Left colon (tissue), 2 donors: ENCODE results near the gene PFDN5. TPM values are rescaled to one million over a fixed set of nuclear protein-coding genes. Genes with fewer than 3 reads are reported as not detected.
A peak's percentile ranks its signal among the peaks of the same experiment; 100 is the strongest.

Source experiments
- ATAC-seq: fragments of 200-7000 bp; cut with Tn5 transposase; one replicate; pipeline ENCODE4 v1.9.1; 2020; ENCODE audit warnings: mild to moderate bottlenecking, moderate library complexity
- DNase-seq, 2 donors: peaks; one replicate each; pipeline ENCODE4 v3.0.0-alpha.2; 2020
- intact Hi-C, 2 donors: fragments of 100-400 bp; cut with DNase I in 1 of 2; cut with micrococcal nuclease in 1 of 2; formaldehyde crosslinking; loops; one replicate each; pipeline versions ENCODE4 v1.11.2 to v1.14.0; 2022; cut with DNase I, micrococcal nuclease
- long read RNA-seq: library from polyadenylated mRNA; unstranded; transcript quantifications from one replicate; pipeline ENCODE4 v2.0.0, GENCODE V29; 2021
- total RNA-seq, 2 donors: library from RNA; stranded (reverse); fragmentation: NEBNext Ultra II Directional; extraction: Animal tissue kit (Norgen Biotek cat#: 25700); gene quantifications; one replicate each; pipeline ENCODE4 v1.2.1, GENCODE V29; 2021
- donor health status: DM: no; HTN: no; CAD: no.
- donor health status: DM: yes; HTN: yes; CAD: no.

PFDN5 gene
- total RNA-seq = 100 to 1,000 TPM; 268 to 291 TPM
- long read RNA-seq, transcript PFDN5-203 (4 exons, 478 nt) = minor isoform, 7 of 89 reads
- long read RNA-seq, transcript PFDN5-214 (6 exons, 847 nt) = major isoform, 68 of 89 reads
- long read RNA-seq, partial matches to known transcripts = 0 of 89 reads
- long read RNA-seq, other reads (novel, unspliced or antisense) = 13 of 89 reads

DNA sequence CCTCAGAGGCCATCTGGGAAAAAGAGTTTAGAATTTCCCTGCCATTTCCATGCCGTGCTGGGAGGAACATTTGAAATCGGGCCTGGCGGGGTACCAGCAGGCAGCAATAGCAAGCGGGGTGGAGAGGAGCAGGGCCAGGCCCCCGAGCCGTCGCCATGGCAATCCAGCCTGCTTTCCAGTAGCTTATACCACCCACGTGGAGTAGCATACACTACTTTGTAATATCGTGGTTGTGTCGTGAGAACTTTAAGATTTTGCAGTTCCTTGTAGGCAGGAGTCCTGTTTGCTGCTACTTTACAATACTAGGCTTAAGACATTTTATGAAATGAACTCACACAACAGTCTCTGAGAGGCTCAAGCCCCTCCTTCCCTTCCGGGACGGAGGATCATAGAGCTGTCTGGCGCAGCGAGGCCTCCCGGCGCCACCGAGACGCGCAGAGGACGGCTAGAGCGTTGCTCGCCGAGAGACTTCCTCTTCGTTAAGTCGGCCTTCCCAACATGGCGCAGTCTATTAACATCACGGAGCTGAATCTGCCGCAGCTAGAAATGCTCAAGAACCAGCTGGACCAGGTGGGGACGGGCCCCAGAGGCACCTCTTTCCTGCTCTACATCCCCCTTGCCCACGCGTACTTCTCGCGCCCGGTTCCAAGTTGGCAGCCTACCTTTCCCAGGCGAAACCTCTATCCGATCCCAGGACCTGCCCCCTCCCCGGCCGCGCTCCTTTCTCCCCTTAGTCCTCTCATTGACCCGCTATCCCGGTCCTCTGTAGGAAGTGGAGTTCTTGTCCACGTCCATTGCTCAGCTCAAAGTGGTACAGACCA is at the start of gene PFDN5:
TSS of gene PFDN5 (plus strand) at position 473 of the 821 bp plus-strand sequence. CDS start at position 499, 26 bp downstream.
- ATAC-seq (peak; percentile 85), DNase-seq (peak; percentile 89 to 90)
- intact Hi-C loops = no loop called here

DNA sequence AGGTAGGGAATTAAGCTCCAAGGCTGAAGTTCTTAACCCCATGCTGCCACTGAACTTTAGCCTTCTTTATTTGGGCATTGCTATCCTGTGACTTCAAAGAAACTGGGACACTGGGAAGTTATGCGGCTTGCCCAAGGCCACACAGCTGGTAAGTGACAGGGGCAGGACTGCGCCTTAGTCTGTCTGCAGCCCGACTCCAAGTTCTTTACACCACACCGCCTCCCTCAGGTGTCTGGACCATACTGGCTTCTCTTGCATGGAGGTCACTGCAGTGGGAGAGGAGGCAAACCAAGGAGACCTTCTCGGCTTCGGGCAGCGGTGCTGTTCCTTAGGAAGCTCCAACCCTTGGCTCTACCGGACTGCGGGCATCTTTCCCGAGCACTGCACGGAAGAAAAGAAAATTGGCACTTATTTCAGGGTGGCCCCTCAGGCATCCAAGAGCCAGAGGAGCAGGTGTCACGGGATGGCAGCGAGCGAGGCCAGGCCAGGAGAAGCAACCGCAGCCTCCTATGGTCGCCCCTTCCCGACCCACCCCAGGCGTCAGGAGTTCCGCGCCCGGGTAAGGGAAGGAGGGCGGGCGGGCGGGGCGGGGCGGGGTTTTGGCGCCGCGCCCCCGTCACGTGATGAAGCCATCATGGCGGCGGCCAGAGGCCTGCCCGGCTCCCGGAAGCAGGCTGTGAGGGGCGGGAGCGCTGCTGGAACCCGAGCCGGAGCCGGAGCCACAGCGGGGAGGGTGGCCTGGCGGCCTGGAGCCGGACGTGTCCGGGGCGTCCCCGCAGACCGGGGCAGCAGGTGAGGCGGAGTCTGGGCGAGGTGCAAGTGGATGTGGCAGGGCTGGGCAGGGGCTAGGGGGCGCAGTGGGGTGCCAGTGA is 43.6 kb upstream of the PFDN5 start:
- ATAC-seq (peak; percentile 90), DNase-seq (peak; percentile 79 to 82)
- intact Hi-C loops = no loop called here

DNA sequence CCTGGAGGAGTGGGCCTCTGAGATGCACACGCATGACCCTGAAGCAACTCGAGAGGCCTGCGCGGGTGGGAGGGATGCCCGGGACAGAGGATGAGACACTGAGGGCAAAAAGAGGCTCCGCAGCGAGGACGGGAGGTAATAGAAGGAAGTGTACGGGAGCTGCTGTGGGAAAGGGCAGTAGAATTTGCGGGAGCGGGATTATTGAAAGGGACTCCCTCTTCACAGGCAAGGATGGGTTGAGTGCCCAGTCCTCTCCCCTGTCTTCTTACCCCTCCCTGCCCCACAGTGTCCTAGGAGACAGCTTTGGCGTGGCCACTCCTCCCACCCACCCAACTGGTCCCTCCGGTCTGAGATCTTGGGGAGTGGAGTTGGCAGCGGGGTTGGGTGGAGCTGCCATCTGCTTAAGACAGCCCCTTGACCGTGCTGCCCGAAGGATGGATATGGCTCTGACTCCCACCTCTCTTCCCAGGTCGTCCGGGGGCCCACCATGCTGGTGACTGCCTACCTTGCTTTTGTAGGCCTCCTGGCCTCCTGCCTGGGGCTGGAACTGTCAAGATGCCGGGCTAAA is 42.9 kb upstream of the PFDN5 start:
- DNase-seq (peak; percentile 57 to 73), ATAC-seq (peak; percentile 48)
- intact Hi-C loops = no loop called here

DNA sequence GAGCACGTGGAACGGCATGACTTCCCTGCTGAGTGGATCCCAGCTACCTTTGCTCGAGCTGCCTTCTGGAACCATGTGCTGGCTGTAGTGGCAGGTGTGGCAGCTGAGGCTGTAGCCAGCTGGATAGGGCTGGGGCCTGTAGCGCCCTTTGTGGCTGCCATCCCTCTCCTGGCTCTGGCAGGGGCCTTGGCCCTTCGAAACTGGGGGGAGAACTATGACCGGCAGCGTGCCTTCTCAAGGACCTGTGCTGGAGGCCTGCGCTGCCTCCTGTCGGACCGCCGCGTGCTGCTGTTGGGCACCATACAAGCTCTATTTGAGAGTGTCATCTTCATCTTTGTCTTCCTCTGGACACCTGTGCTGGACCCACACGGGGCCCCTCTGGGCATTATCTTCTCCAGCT is 42.0 kb upstream of the PFDN5 start:
- DNase-seq (no peak), ATAC-seq (no peak)
- intact Hi-C loops = no loop called here

DNA sequence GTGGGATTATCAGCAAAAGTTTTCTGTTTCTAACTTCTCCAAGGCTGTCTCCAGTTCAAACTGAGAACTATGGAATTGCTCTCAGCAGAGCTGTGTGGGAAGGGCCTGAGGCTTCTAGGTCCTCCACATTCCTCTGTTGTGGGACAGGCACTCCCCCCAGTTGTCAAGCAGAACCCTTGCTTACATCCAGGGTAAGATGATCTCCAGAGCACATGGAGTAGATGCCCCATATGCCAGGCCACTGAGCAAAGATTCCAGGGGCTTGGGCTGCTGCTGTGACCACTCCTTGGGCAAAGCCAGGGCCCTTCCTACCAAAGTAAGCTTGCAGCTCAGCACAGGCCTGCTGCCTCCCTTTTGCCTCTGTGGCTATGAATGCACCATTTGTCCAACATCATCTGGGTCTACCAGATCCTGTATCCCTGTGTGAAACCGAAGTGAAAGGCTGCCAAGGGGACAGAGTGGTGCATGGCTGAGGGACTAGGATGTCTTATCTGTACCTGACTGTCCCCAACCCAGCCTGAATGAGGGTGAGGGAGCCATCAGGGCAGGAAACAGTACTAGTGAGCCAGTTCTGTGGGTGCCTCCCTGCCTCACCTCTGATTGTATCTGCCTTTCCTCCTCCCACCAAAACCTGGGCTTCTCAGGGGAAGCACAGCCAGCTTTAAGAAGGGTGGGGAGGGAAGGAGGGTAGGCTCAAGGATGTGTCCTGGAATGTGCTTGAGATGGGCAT is 40.4 kb upstream of the PFDN5 start:
- ATAC-seq = no peak
- no peak for DNase-seq
- intact Hi-C loops = no loop called here

DNA sequence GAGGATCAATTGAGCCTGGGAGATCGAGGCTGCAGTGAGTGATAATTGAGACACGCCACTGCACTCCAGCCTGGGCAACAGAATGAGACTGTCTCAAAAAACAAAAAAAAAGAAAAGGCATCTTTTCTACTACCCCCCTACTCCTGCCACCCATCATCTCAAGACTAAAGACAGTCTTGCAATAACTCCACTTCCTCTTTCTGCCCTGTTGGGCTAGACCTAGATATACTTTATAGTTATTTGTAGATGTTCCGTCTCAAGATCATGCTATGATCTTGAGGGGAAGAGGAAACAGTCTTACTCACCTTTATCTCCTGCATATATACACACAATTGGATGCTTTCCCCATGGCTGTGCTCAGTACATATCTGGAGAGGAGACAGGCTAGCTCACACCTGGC is 39.3 kb upstream of the PFDN5 start:
- ATAC-seq (no peak), DNase-seq (no peak)
- intact Hi-C loops = no loop called here

DNA sequence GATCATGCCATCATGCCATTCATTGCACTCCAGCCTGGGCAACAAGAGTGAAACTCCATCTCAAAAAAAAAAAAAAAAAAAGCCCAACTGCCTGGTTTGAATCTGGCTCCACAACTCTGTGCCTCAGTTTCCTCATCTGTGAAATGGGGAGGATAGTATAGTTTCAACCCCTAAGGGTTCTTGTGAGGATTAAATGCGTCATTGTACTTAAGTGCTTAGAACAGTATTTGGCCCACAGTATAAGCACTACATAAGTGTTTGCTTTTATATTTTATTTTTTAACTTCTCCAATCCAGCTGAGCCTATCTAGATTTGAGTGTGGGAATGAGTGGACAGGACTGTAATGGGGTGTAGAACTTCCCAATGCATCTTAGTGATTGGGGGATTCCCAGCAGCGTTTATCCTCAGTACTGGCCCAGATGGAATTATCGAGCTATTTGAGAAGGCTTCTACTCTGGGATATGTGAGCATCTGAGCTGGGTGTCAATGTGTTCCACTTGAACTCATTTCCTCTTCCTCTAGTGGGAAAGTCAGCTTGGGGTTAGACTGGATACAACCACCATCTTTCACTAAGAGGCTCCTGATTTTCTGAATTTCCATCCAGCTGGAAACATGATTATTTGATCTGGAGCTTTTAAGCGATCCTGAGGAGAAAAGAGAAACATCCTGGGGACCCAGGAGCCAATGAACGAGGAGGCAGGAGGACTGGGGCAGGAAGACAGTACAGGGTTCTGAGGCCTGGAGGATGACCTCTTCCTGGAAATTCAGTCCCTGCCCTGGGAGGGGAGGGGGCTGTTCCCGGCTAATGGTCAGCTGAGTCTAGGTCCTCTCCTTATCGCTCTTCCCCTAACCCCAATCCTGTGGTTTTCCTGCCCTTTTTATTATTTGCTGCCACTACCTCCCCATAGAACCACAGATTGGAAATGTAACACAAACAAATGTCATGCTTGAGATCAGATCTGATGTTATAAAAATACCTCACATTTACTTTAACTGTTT is 36.5 kb upstream of the PFDN5 start:
- intact Hi-C loops = no loop called here
- ATAC-seq = no peak
- no peak for DNase-seq

DNA sequence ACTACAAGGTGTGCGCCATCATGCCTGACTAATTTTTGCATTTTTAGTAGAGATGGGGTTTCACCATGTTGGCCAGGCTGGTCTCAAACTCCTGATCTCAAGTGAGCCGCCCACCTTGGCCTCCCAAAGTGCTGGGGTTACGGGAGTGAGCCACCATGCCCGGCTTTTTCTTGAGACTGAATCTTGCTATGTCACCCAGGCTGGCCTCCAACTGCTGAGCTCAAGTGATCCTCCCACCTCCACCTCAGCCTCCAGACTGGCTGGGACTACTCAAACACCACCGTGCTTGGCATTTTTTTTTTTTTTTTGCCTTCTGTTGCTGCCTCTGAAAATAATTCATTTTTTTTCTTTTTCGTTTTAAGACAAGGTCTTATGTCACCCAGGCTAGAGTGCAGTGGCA is 35.5 kb upstream of the PFDN5 start:
- ATAC-seq = no peak
- intact Hi-C loops = no loop called here
- DNase-seq = no peak

DNA sequence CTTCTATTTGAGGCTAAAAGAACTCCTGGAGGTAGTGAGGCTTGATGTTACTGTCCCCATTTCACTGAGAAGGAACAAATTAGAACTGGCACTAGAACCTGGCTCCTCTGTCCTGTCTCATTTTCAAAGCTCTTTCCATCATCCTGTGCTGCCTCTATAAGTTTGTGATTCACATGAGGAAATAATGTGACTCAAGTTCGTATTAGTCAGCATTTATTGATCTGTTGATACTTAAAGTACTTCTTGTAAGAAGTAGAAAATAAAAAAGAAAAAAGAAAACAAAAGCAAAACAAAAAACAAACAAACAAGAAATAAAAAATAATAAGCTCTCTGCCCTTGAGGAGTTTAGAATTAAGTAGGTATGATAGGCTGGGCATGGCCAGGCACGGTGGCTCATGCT is 29.6 kb upstream of the PFDN5 start:
- intact Hi-C loops = no loop called here
- ATAC-seq = no peak
- DNase-seq = no peak

DNA sequence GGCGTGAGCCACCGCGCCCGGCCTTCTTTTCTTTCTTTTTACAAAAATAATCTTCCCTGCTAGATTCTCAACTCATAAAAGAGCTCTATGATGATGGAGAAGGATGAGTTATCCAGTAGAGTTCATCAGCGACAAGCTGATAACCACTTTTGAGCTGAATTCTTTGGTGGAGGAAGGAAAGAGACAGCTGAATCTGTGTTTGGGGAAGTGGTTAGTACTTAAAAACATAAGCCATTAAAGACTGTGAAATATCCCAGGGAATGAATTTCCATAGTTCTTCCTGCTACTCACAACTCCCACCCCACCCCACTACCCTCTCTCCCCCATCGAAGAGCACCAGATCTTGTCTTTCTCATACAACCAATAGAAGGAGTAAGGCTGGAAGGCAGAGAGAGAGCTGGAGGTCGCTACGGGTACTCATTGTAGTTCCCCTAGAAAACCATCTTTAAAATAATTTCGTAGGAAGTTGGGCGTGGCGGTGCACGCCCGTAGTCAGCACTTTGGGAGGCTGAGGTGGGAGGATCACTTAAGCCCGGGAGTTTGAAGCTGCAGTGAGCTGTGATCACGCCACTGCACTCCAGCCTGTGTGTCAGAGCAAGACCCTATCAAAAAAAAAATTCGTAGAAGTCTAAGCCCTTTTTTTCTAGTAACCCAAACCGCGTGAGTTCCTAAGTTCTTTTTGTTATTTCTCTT is 27.9 kb upstream of the PFDN5 start:
- DNase-seq = peak in 1 of 2 donors; percentile 23
- ATAC-seq = peak; percentile 45
- intact Hi-C loops = no loop called here

DNA sequence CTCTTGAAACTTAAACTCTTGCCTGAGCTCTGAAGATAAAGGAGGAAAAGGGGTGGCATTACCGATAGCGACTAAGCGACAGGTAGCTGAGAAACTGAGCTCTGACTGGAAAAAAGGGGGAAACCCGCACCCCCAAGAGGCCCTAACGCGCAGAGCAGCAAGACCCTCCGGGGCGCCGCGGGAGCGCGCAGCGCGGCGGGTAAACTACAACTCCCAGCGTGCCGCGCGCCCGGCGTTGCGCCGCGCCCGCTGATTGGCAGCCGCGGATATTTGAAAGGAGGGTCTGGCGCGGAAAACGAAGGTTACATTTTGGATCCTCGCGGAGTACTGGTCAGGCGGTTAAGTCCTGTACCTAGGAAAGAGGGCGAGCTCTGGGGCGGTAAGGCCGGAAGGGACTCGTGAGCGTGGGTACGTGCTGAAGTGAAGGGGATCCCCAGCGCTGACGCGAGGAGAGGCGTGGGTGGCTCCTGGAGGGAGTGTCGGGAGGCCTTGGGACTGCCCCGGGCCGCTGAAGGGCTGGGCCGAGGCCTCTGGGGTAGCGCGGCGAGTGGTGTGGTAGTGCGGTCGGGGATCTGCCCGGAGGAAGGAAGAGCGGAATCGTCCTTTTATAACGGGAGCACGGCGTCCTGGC is 27.2 kb upstream of the PFDN5 start, which contains the start of gene ESPL1:
TSS of gene ESPL1 (plus strand) at position 301 of the 631 bp plus-strand sequence. CDS start 468 bp downstream, outside the sequence.
- ATAC-seq = peak; percentile 93
- DNase-seq = peak; percentile 55 to 76
- intact Hi-C loops = no loop called here

DNA sequence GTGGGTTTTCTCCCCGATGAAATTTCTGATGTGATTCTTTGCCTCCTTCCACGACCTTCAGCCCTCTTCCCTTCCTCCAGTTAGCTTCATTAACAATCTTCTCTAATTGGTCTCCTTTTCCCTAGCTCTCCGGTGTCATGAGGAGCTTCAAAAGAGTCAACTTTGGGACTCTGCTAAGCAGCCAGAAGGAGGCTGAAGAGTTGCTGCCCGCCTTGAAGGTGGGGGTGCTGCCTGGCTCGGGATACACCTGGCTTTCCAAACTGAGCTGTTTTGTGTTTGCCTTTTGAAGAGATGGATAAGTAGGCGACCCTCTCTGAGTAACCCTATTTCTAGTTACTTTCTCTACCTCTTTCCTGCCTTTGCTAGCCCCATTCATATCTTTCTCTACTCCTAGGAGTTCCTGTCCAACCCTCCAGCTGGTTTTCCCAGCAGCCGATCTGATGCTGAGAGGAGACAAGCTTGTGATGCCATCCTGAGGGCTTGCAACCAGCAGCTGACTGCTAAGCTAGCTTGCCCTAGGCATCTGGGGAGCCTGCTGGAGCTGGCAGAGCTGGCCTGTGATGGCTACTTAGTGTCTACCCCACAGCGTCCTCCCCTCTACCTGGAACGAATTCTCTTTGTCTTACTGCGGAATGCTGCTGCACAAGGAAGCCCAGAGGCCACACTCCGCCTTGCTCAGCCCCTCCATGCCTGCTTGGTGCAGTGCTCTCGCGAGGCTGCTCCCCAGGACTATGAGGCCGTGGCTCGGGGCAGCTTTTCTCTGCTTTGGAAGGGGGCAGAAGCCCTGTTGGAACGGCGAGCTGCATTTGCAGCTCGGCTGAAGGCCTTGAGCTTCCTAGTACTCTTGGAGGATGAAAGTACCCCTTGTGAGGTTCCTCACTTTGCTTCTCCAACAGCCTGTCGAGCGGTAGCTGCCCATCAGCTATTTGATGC is 26.4 kb upstream of the PFDN5 start:
- peak; percentile 2 for ATAC-seq
- intact Hi-C loops = no loop called here
- no peak for DNase-seq

DNA sequence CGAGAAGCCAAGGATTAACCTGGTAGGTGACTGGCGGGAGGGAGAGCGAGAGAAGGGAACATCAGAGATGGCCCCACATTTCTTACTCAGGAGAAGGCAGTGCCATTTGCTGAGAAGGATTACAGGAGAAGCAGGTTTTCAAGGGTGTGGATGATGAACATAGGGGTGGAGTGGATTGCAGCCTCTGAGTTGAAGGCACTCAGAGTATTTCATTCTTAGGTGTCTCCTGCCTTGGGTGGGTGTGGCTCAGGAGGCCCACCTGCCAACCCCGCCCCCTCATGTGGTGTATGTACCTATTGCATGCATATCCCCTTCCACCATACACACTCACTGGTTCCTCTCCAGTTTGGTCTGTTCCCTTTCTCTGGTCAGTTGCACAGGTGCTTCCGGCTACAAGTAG is 20.9 kb upstream of the PFDN5 start:
- DNase-seq = no peak
- intact Hi-C loops = loop anchor here in 1 of 2 donors (10.0 kb wide), 1 partner anchor 60 kb away; no protein-coding TSS in a partner anchor
- ATAC-seq = no peak

DNA sequence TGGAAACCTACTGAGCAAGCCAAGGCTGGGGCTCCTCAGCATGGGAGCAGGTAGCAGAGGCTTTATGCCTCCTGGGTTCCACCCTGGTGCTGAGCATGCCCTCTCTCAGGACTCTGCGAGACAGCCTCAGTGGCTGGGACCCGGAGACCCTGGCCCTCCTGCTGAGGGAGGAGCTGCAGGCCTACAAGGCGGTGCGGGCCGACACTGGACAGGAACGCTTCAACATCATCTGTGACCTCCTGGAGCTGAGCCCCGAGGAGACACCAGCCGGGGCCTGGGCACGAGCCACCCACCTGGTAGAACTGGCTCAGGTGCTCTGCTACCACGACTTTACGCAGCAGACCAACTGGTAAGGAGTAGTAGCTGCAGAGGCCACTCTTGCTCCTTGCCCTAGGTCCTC is 18.8 kb upstream of the PFDN5 start:
- DNase-seq = no peak
- intact Hi-C loops = loop anchor here in 1 of 2 donors (10.0 kb wide), 1 partner anchor 62 kb away; no protein-coding TSS in a partner anchor
- ATAC-seq = no peak

DNA sequence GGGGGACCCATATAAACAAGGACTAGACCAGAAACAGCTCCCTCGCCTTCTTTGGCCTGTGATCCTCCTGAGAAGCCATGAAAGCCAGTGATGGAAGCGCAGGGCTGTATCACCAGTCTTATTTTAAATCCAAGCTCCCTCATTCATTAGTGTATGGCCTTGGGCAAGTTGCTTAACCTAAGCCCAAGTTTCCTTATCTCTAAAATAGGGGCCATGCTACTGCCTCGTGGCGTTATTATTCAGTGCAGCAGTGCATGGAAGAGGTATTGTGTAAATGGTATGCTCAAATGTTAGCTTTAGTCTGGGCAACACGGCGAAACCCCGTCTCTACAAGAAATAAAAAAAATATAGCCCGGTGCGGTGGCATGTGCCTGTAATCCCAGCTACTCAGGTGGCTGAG is 17.4 kb upstream of the PFDN5 start:
- ATAC-seq (no peak), DNase-seq (no peak)
- intact Hi-C loops = loop anchor here in 1 of 2 donors (10.0 kb wide), 1 partner anchor 63 kb away; no protein-coding TSS in a partner anchor
